ENCODE results near the gene CPN2. TPM values are rescaled to one million over a fixed set of nuclear protein-coding genes. Genes with fewer than 3 reads are reported as not detected.
A peak's percentile ranks its signal among the peaks of the same experiment; 100 is the strongest.

CPN2 gene
- total and polyA plus RNA-seq, 2 experiments from 2014 or later: 0.10 to 0.14 TPM

DNA sequence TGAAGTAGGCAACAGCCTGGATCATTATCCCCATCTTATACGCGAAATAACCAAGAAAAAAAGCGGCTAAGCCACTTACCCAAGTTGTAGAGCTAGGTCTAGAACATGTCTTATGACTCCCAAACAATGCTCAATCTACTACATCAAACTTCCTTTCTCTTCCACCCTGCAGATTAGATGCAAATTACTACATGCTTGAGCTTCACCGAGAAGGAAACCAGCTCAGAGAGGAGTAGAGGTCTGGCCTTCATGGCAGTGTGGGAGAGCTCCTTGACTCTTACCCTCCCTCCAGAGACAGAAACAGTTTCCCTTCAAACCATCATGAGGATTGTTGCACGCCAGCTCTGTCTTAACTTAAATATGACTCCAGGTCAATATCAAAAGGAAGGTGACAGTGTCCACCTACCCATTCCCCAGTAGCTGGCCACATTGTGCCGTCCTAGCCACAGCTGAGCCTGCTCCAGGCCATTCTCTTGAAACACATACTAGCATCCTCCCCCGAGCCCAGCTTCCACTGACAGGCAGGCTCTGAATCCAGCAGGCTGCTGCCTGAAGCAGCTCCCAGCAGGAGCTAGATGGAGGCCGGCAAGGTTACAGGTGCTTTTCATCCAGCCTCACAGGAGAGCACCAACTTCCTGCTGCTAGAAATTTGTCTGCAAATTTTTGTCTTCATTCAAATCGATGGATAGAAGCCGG is 56.8 kb downstream of the CPN2 start (continued):
- TF ChIP-seq POLR2AphosphoS5 (IDR thresholded peaks at IDR 0.05; ENCODE audit: low read depth): no peak
- no peak for TF ChIP-seq CREB1 (CRISPR knock-in tag; IDR thresholded peaks at IDR 0.05; ENCODE audit: low read depth)
- TF ChIP-seq, protein P1, sequence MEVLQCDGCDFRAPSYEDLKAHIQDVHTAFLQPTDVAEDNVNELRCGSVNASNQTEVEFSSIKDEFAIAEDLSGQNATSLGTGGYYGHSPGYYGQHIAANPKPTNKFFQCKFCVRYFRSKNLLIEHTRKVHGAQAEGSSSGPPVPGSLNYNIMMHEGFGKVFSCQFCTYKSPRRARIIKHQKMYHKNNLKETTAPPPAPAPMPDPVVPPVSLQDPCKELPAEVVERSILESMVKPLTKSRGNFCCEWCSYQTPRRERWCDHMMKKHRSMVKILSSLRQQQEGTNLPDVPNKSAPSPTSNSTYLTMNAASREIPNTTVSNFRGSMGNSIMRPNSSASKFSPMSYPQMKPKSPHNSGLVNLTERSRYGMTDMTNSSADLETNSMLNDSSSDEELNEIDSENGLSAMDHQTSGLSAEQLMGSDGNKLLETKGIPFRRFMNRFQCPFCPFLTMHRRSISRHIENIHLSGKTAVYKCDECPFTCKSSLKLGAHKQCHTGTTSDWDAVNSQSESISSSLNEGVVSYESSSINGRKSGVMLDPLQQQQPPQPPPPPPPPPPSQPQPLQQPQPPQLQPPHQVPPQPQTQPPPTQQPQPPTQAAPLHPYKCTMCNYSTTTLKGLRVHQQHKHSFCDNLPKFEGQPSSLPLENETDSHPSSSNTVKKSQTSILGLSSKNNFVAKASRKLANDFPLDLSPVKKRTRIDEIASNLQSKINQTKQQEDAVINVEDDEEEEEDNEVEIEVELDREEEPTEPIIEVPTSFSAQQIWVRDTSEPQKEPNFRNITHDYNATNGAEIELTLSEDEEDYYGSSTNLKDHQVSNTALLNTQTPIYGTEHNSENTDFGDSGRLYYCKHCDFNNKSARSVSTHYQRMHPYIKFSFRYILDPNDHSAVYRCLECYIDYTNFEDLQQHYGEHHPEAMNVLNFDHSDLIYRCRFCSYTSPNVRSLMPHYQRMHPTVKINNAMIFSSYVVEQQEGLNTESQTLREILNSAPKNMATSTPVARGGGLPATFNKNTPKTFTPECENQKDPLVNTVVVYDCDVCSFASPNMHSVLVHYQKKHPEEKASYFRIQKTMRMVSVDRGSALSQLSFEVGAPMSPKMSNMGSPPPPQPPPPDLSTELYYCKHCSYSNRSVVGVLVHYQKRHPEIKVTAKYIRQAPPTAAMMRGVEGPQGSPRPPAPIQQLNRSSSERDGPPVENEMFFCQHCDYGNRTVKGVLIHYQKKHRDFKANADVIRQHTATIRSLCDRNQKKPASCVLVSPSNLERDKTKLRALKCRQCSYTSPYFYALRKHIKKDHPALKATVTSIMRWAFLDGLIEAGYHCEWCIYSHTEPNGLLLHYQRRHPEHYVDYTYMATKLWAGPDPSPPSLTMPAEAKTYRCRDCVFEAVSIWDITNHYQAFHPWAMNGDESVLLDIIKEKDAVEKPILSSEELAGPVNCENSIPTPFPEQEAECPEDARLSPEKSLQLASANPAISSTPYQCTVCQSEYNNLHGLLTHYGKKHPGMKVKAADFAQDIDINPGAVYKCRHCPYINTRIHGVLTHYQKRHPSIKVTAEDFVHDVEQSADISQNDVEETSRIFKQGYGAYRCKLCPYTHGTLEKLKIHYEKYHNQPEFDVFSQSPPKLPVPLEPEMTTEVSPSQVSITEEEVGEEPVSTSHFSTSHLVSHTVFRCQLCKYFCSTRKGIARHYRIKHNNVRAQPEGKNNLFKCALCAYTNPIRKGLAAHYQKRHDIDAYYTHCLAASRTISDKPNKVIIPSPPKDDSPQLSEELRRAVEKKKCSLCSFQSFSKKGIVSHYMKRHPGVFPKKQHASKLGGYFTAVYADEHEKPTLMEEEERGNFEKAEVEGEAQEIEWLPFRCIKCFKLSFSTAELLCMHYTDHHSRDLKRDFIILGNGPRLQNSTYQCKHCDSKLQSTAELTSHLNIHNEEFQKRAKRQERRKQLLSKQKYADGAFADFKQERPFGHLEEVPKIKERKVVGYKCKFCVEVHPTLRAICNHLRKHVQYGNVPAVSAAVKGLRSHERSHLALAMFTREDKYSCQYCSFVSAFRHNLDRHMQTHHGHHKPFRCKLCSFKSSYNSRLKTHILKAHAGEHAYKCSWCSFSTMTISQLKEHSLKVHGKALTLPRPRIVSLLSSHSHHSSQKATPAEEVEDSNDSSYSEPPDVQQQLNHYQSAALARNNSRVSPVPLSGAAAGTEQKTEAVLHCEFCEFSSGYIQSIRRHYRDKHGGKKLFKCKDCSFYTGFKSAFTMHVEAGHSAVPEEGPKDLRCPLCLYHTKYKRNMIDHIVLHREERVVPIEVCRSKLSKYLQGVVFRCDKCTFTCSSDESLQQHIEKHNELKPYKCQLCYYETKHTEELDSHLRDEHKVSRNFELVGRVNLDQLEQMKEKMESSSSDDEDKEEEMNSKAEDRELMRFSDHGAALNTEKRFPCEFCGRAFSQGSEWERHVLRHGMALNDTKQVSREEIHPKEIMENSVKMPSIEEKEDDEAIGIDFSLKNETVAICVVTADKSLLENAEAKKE (CRISPR knock-in tag; IDR thresholded peaks at IDR 0.05): no peak

DNA sequence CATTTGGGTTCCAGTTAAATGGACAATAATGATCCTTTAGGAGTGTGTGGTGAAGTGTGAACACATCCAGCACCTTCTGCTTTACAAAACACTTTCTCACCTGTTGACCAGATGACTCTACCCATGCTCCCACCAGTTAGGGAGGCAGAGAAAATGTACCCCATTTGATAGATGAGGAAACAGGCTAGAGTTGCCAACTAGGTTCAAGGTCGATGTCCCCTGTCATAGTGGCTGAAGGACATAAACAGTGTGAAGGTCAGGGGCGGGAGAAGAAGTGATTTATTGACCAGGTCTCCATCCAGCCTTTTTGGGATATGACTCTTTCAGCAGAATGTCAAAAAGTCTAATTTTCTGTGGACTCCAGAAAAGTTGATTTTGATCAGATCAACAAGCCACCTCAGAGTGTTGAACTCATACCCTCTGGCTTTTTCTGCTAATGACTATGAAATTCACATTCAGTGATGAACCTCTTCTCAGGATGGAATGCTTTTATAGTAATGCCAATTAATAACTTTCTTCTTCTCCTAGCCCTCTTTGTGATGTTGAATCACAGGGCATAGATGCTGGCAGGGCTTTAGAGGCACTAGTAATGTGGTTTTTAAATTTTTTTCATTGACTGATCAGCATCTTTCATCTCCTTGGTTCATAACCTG is 57.5 kb downstream of the CPN2 start:
- H3K9me2 ChIP-seq (ENCODE audit: insufficient read depth): no peaks in the 10 kb centered on the region
- H3K27ac Mint-ChIP-seq: no peak overlapping the region
- H4K20me1 ChIP-seq (replicated peaks; ENCODE audit: insufficient read depth): no peaks in the 10 kb centered on the region
- no peaks in the 10 kb centered on the region for H3K27me3 ChIP-seq (ENCODE audit: insufficient read depth)
- DNase-seq (ENCODE audit: low spot score) (no peak), ATAC-seq (no peak)
- H3K4me3 ChIP-seq: no peak overlapping the region
- 0 out of 2 replicates have a peak overlapping the region, but pooled peaks have one; percentile 48 for H3K4me2 ChIP-seq
- no peaks in the 10 kb centered on the region; the same call in 2 of the 3 replicates for H3K36me3 Mint-ChIP-seq (ENCODE audit: low read depth)
- H3K4me1 Mint-ChIP-seq: peaks cover 29% of the 10 kb centered on the region
- H3K4me3 Mint-ChIP-seq: no peak overlapping the region
- H3K79me2 ChIP-seq (replicated peaks; ENCODE audit: insufficient read depth): no peaks in the 10 kb centered on the region
- H3K4me1 ChIP-seq (ENCODE audit: insufficient read depth): peaks cover 31% of the 10 kb centered on the region
- 0 out of 2 replicates have a peak, but pooled peaks cover 8% of the 10 kb centered on the region for H3F3A ChIP-seq (replicated peaks; ENCODE audit: low read depth)
- no peak overlapping the region for H3K27ac ChIP-seq (ENCODE audit: low read depth)
- H3K9me3 Mint-ChIP-seq: no peaks in the 10 kb centered on the region
- H2AFZ ChIP-seq: no peak overlapping the region
- H3K27me3 Mint-ChIP-seq (ENCODE audit: insufficient read depth, low read depth, poor library complexity): peaks cover 11% of the 10 kb centered on the region
- no peaks in the 10 kb centered on the region for H3K36me3 ChIP-seq (ENCODE audit: insufficient read depth)
- TF ChIP-seq, protein P2, sequence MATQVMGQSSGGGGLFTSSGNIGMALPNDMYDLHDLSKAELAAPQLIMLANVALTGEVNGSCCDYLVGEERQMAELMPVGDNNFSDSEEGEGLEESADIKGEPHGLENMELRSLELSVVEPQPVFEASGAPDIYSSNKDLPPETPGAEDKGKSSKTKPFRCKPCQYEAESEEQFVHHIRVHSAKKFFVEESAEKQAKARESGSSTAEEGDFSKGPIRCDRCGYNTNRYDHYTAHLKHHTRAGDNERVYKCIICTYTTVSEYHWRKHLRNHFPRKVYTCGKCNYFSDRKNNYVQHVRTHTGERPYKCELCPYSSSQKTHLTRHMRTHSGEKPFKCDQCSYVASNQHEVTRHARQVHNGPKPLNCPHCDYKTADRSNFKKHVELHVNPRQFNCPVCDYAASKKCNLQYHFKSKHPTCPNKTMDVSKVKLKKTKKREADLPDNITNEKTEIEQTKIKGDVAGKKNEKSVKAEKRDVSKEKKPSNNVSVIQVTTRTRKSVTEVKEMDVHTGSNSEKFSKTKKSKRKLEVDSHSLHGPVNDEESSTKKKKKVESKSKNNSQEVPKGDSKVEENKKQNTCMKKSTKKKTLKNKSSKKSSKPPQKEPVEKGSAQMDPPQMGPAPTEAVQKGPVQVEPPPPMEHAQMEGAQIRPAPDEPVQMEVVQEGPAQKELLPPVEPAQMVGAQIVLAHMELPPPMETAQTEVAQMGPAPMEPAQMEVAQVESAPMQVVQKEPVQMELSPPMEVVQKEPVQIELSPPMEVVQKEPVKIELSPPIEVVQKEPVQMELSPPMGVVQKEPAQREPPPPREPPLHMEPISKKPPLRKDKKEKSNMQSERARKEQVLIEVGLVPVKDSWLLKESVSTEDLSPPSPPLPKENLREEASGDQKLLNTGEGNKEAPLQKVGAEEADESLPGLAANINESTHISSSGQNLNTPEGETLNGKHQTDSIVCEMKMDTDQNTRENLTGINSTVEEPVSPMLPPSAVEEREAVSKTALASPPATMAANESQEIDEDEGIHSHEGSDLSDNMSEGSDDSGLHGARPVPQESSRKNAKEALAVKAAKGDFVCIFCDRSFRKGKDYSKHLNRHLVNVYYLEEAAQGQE (IDR thresholded peaks at IDR 0.05; ENCODE audit: unreplicated experiment): no peak
- no peak for TF ChIP-seq JUNB (IDR thresholded peaks at IDR 0.05; ENCODE audit: unreplicated experiment)
- TF ChIP-seq ZNF114 (CRISPR knock-in tag; IDR thresholded peaks at IDR 0.05): no peak
- TF ChIP-seq, protein P3, sequence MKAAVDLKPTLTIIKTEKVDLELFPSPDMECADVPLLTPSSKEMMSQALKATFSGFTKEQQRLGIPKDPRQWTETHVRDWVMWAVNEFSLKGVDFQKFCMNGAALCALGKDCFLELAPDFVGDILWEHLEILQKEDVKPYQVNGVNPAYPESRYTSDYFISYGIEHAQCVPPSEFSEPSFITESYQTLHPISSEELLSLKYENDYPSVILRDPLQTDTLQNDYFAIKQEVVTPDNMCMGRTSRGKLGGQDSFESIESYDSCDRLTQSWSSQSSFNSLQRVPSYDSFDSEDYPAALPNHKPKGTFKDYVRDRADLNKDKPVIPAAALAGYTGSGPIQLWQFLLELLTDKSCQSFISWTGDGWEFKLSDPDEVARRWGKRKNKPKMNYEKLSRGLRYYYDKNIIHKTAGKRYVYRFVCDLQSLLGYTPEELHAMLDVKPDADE (IDR thresholded peaks at IDR 0.05): no peak
- TF ChIP-seq, protein P4, sequence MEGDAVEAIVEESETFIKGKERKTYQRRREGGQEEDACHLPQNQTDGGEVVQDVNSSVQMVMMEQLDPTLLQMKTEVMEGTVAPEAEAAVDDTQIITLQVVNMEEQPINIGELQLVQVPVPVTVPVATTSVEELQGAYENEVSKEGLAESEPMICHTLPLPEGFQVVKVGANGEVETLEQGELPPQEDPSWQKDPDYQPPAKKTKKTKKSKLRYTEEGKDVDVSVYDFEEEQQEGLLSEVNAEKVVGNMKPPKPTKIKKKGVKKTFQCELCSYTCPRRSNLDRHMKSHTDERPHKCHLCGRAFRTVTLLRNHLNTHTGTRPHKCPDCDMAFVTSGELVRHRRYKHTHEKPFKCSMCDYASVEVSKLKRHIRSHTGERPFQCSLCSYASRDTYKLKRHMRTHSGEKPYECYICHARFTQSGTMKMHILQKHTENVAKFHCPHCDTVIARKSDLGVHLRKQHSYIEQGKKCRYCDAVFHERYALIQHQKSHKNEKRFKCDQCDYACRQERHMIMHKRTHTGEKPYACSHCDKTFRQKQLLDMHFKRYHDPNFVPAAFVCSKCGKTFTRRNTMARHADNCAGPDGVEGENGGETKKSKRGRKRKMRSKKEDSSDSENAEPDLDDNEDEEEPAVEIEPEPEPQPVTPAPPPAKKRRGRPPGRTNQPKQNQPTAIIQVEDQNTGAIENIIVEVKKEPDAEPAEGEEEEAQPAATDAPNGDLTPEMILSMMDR (conservative IDR thresholded peaks at IDR 0.05; ENCODE audit: low read depth in 2 of 2): no peak
- no peak for TF ChIP-seq ZNF331 (CRISPR knock-in tag; IDR thresholded peaks at IDR 0.05; ENCODE audit: low read depth)
- TF ChIP-seq POLR2AphosphoS5 (IDR thresholded peaks at IDR 0.05; ENCODE audit: low read depth): no peak
- no peak for TF ChIP-seq NANOG (IDR thresholded peaks at IDR 0.05; ENCODE audit: borderline replicate concordance)
- no peak for TF ChIP-seq EZH2phosphoT487 (IDR thresholded peaks at IDR 0.05; ENCODE audit: unreplicated experiment)
- no peak for TF ChIP-seq CREB1 (CRISPR knock-in tag; IDR thresholded peaks at IDR 0.05; ENCODE audit: low read depth)

All from GM23338 (cell line).